Thyroid gland (tissue), 4 donors: ENCODE measurements around the gene C17orf113.

ENCODE experiments used
- CTCF ChIP-seq, 6 experiments: fragments of 200-600 bp in 3 of 6; fragments of 450-650 bp in 3 of 6; sonication (generic) in 3 of 6; IDR thresholded peaks; one replicate each; pipeline ENCODE4 v1.5.1; 2016 to 2019; ENCODE audit warnings: antibody characterized with exemption in 6 of 6, mild to moderate bottlenecking in 2 of 6, inconsistent platforms in 1 of 6, moderate library complexity in 1 of 6
- POLR2A ChIP-seq, 2 donors: fragments of 450-650 bp; IDR thresholded peaks; one replicate each; pipeline ENCODE4 v1.6.1; 2017; ENCODE audit warnings: antibody characterized with exemption in 2 of 2, mild to moderate bottlenecking in 2 of 2, moderate library complexity in 1 of 2

GRCh38 chr17:42001729-42002128 is 48.7 kb downstream of the C17orf113 start:
- no peak for TF ChIP-seq CTCF (IDR thresholded peaks at IDR 0.05)
- no peak for TF ChIP-seq POLR2A (IDR thresholded peaks at IDR 0.05)
